ENCODE measurements around the gene ANXA4. TPM values are rescaled to one million over a fixed set of nuclear protein-coding genes. Genes with fewer than 3 reads are reported as not detected.

The ANXA4 gene
- total and polyA plus RNA-seq, 2 experiments from 2014 or later, result 6.7 to 11.5 TPM

DNA sequence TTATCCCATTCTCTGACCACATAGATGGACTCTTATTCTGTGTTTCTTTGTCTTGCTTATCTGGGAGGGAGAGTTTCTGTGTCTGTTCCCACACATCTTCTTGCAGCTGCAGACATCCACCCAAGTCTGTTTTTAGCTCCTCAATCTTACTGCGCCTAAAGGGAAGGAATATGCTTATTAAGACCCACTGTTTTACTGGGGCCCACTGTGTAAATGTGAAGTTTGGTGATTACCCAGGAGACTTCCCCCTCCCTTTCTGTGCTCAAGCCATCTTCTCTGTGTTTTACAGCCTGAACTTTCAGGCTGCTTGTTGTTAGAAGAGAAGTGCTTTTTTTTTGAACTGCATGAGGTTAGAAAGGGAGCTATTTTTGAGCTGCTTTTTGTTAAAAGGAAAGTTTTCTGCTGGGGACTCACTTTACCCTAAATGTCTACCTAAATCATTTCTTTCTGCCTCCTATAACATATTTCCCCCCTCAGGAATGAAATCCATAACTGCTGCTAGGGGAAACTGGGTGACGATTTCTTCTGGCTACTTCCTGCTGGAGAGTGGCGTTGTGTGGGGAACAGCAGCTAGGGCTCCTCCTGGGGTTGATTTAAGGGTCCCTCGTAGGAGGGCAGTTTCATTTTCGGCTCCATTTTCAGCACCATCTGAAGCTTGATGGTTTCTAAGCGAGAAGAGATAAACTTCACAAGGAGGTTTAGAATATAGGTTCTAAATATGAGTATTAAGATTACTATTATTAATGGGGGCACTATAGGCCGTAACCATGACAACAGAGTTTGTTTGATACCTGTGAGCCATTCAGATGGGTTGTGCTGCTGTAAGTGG, 48.1 kb downstream of the ANXA4 start:
- Histone ChIP-seq H3K79me2 (replicated peaks; ENCODE audit: insufficient read depth) (no peaks in the 10 kb centered on the region), H3K4me2 (0 out of 2 replicates have a peak overlapping the region, but pooled peaks have one; percentile 4), H3K27me3 (ENCODE audit: insufficient read depth) (no peaks in the 10 kb centered on the region), H3K4me1 (ENCODE audit: insufficient read depth) (0 out of 2 replicates have a peak, but pooled peaks cover 5% of the 10 kb centered on the region), H3F3A (replicated peaks; ENCODE audit: low read depth) (no peaks in the 10 kb centered on the region), H3K4me3 (no peak overlapping the region), H3K36me3 (ENCODE audit: insufficient read depth) (no peaks in the 10 kb centered on the region), H2AFZ (no peak overlapping the region), H3K9me2 (ENCODE audit: insufficient read depth) (no peaks in the 10 kb centered on the region), H3K27ac (ENCODE audit: low read depth) (peak overlapping the region; percentile 72), H4K20me1 (replicated peaks; ENCODE audit: insufficient read depth) (no peaks in the 10 kb centered on the region)
- Mint-ChIP-seq H3K4me3 (peak overlapping the region; percentile 4; the same call in 1 of the 3 replicates), H3K9me3 (no peaks in the 10 kb centered on the region), H3K4me1 (peaks cover 20% of the 10 kb centered on the region), H3K27ac (peak overlapping the region; percentile 83), H3K27me3 (ENCODE audit: insufficient read depth, low read depth, poor library complexity) (peaks cover 5% of the 10 kb centered on the region), H3K36me3 (ENCODE audit: low read depth) (no peaks in the 10 kb centered on the region)
- ATAC-seq, result peak; percentile 78
- peak; percentile 54 for DNase-seq (ENCODE audit: low spot score)
- no peak for TF ChIP-seq JUNB (IDR thresholded peaks at IDR 0.05; ENCODE audit: unreplicated experiment)
- TF ChIP-seq STAT1 (IDR thresholded peaks at IDR 0.05; ENCODE audit: unreplicated experiment), result no peak
- no peak for TF ChIP-seq EZH2 (IDR thresholded peaks at IDR 0.05; ENCODE audit: low read depth, unreplicated experiment)
- TF ChIP-seq, protein P1, sequence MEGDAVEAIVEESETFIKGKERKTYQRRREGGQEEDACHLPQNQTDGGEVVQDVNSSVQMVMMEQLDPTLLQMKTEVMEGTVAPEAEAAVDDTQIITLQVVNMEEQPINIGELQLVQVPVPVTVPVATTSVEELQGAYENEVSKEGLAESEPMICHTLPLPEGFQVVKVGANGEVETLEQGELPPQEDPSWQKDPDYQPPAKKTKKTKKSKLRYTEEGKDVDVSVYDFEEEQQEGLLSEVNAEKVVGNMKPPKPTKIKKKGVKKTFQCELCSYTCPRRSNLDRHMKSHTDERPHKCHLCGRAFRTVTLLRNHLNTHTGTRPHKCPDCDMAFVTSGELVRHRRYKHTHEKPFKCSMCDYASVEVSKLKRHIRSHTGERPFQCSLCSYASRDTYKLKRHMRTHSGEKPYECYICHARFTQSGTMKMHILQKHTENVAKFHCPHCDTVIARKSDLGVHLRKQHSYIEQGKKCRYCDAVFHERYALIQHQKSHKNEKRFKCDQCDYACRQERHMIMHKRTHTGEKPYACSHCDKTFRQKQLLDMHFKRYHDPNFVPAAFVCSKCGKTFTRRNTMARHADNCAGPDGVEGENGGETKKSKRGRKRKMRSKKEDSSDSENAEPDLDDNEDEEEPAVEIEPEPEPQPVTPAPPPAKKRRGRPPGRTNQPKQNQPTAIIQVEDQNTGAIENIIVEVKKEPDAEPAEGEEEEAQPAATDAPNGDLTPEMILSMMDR (conservative IDR thresholded peaks at IDR 0.05; ENCODE audit: low read depth in 2 of 2), result no peak
- TF ChIP-seq, protein P2, sequence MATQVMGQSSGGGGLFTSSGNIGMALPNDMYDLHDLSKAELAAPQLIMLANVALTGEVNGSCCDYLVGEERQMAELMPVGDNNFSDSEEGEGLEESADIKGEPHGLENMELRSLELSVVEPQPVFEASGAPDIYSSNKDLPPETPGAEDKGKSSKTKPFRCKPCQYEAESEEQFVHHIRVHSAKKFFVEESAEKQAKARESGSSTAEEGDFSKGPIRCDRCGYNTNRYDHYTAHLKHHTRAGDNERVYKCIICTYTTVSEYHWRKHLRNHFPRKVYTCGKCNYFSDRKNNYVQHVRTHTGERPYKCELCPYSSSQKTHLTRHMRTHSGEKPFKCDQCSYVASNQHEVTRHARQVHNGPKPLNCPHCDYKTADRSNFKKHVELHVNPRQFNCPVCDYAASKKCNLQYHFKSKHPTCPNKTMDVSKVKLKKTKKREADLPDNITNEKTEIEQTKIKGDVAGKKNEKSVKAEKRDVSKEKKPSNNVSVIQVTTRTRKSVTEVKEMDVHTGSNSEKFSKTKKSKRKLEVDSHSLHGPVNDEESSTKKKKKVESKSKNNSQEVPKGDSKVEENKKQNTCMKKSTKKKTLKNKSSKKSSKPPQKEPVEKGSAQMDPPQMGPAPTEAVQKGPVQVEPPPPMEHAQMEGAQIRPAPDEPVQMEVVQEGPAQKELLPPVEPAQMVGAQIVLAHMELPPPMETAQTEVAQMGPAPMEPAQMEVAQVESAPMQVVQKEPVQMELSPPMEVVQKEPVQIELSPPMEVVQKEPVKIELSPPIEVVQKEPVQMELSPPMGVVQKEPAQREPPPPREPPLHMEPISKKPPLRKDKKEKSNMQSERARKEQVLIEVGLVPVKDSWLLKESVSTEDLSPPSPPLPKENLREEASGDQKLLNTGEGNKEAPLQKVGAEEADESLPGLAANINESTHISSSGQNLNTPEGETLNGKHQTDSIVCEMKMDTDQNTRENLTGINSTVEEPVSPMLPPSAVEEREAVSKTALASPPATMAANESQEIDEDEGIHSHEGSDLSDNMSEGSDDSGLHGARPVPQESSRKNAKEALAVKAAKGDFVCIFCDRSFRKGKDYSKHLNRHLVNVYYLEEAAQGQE (IDR thresholded peaks at IDR 0.05; ENCODE audit: unreplicated experiment), result no peak
- TF ChIP-seq ZNF331 (CRISPR knock-in tag; IDR thresholded peaks at IDR 0.05; ENCODE audit: low read depth), result no peak
- no peak for TF ChIP-seq ZNF114 (CRISPR knock-in tag; IDR thresholded peaks at IDR 0.05)
- TF ChIP-seq NANOG (IDR thresholded peaks at IDR 0.05; ENCODE audit: borderline replicate concordance), result no peak
- TF ChIP-seq, protein P3, sequence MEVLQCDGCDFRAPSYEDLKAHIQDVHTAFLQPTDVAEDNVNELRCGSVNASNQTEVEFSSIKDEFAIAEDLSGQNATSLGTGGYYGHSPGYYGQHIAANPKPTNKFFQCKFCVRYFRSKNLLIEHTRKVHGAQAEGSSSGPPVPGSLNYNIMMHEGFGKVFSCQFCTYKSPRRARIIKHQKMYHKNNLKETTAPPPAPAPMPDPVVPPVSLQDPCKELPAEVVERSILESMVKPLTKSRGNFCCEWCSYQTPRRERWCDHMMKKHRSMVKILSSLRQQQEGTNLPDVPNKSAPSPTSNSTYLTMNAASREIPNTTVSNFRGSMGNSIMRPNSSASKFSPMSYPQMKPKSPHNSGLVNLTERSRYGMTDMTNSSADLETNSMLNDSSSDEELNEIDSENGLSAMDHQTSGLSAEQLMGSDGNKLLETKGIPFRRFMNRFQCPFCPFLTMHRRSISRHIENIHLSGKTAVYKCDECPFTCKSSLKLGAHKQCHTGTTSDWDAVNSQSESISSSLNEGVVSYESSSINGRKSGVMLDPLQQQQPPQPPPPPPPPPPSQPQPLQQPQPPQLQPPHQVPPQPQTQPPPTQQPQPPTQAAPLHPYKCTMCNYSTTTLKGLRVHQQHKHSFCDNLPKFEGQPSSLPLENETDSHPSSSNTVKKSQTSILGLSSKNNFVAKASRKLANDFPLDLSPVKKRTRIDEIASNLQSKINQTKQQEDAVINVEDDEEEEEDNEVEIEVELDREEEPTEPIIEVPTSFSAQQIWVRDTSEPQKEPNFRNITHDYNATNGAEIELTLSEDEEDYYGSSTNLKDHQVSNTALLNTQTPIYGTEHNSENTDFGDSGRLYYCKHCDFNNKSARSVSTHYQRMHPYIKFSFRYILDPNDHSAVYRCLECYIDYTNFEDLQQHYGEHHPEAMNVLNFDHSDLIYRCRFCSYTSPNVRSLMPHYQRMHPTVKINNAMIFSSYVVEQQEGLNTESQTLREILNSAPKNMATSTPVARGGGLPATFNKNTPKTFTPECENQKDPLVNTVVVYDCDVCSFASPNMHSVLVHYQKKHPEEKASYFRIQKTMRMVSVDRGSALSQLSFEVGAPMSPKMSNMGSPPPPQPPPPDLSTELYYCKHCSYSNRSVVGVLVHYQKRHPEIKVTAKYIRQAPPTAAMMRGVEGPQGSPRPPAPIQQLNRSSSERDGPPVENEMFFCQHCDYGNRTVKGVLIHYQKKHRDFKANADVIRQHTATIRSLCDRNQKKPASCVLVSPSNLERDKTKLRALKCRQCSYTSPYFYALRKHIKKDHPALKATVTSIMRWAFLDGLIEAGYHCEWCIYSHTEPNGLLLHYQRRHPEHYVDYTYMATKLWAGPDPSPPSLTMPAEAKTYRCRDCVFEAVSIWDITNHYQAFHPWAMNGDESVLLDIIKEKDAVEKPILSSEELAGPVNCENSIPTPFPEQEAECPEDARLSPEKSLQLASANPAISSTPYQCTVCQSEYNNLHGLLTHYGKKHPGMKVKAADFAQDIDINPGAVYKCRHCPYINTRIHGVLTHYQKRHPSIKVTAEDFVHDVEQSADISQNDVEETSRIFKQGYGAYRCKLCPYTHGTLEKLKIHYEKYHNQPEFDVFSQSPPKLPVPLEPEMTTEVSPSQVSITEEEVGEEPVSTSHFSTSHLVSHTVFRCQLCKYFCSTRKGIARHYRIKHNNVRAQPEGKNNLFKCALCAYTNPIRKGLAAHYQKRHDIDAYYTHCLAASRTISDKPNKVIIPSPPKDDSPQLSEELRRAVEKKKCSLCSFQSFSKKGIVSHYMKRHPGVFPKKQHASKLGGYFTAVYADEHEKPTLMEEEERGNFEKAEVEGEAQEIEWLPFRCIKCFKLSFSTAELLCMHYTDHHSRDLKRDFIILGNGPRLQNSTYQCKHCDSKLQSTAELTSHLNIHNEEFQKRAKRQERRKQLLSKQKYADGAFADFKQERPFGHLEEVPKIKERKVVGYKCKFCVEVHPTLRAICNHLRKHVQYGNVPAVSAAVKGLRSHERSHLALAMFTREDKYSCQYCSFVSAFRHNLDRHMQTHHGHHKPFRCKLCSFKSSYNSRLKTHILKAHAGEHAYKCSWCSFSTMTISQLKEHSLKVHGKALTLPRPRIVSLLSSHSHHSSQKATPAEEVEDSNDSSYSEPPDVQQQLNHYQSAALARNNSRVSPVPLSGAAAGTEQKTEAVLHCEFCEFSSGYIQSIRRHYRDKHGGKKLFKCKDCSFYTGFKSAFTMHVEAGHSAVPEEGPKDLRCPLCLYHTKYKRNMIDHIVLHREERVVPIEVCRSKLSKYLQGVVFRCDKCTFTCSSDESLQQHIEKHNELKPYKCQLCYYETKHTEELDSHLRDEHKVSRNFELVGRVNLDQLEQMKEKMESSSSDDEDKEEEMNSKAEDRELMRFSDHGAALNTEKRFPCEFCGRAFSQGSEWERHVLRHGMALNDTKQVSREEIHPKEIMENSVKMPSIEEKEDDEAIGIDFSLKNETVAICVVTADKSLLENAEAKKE (CRISPR knock-in tag; IDR thresholded peaks at IDR 0.05), result no peak
- TF ChIP-seq, protein P4, sequence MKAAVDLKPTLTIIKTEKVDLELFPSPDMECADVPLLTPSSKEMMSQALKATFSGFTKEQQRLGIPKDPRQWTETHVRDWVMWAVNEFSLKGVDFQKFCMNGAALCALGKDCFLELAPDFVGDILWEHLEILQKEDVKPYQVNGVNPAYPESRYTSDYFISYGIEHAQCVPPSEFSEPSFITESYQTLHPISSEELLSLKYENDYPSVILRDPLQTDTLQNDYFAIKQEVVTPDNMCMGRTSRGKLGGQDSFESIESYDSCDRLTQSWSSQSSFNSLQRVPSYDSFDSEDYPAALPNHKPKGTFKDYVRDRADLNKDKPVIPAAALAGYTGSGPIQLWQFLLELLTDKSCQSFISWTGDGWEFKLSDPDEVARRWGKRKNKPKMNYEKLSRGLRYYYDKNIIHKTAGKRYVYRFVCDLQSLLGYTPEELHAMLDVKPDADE (IDR thresholded peaks at IDR 0.05), result no peak
- no peak for TF ChIP-seq POLR2AphosphoS5 (IDR thresholded peaks at IDR 0.05; ENCODE audit: low read depth)
- no peak for TF ChIP-seq EZH2phosphoT487 (IDR thresholded peaks at IDR 0.05; ENCODE audit: unreplicated experiment)
- TF ChIP-seq CREB1 (CRISPR knock-in tag; IDR thresholded peaks at IDR 0.05; ENCODE audit: low read depth), result no peak
